ENCODE results near the gene CTDNEP1.

GRCh38 chr17:7228920-7229319 lies 22.6 kb downstream of the CTDNEP1 start:
- TF ChIP-seq POLR2A (IDR thresholded peaks at IDR 0.05): no peak
- TF ChIP-seq EP300 (IDR thresholded peaks at IDR 0.05): no peak
